HG03139 (cell line): Measurements from ENCODE around the gene AMFR.

Experiments used
- ATAC-seq: cut with Tn5 transposase; IDR thresholded peaks from one replicate; pipeline ENCODE4 v1.9.1; 2021; ENCODE audit not compliant: unreplicated experiment

Gene AMFR

GRCh38 chr16:56424404-56424764 is 961 bp downstream of the AMFR start:
- ATAC-seq = no peak

- no peak for ATAC-seq
Observed at GRCh38 chr16:56423584-56424403, 1.6 kb downstream of the AMFR start.

GRCh38 chr16:56422896-56423441 is 2.4 kb downstream of the AMFR start:
- no peak for ATAC-seq

GRCh38 chr16:56421976-56422669 is 3.2 kb downstream of the AMFR start:
- ATAC-seq = no peak

GRCh38 chr16:56421313-56421712 is 4.0 kb downstream of the AMFR start:
- ATAC-seq = no peak

GRCh38 chr16:56420613-56421012 is 4.7 kb downstream of the AMFR start:
- no peak for ATAC-seq

GRCh38 chr16:56419740-56420548 is 5.4 kb downstream of the AMFR start:
- ATAC-seq = no peak

- no peak for ATAC-seq
Observed at GRCh38 chr16:56417138-56417537, 8.2 kb downstream of the AMFR start.

GRCh38 chr16:56415875-56416274 is 9.5 kb downstream of the AMFR start:
- no peak for ATAC-seq

- ATAC-seq = no peak
Observed at GRCh38 chr16:56414366-56414765, 11.0 kb downstream of the AMFR start.

- ATAC-seq = no peak
Observed at GRCh38 chr16:56413381-56413780, 12.0 kb downstream of the AMFR start.

- ATAC-seq = no peak
Observed at GRCh38 chr16:56411624-56412023, 13.7 kb downstream of the AMFR start.

GRCh38 chr16:56411123-56411522 is 14.2 kb downstream of the AMFR start:
- ATAC-seq = no peak

- ATAC-seq = no peak
Observed at GRCh38 chr16:56409195-56409594, 16.1 kb downstream of the AMFR start.

- ATAC-seq = no peak
Observed at GRCh38 chr16:56408379-56409098, 16.8 kb downstream of the AMFR start.

- no peak for ATAC-seq
Observed at GRCh38 chr16:56405977-56406672, 19.2 kb downstream of the AMFR start.

- no peak for ATAC-seq
Observed at GRCh38 chr16:56401482-56401881, 23.9 kb downstream of the AMFR start.

GRCh38 chr16:56400458-56400857 is 24.9 kb downstream of the AMFR start:
- no peak for ATAC-seq

GRCh38 chr16:56399486-56399885 is 25.9 kb downstream of the AMFR start:
- no peak for ATAC-seq

GRCh38 chr16:56399047-56399446 is 26.3 kb downstream of the AMFR start:
- no peak for ATAC-seq
